Mesodermal cell (in vitro differentiated cells): ENCODE results near the gene KLK5.

Experiments used
- H3K27ac ChIP-seq: 2 replicates; pipeline ENCODE4 v1.7.0; 2013; ENCODE audit warnings: mild to moderate bottlenecking, low read depth, low read length, moderate library complexity; ENCODE audit not compliant: severe bottlenecking
- H3K36me3 ChIP-seq: 2 replicates; pipeline ENCODE4 v1.7.1; 2013; ENCODE audit warnings: mild to moderate bottlenecking, low read length, moderate library complexity; ENCODE audit not compliant: control insufficient read depth, insufficient read depth
- H3K4me1 ChIP-seq: one replicate; pipeline ENCODE4 v1.7.1; 2013; ENCODE audit warnings: mild to moderate bottlenecking, low read length; ENCODE audit not compliant: insufficient read depth, control insufficient read depth, poor library complexity, severe bottlenecking
- H3K4me3 ChIP-seq: 2 replicates; pipeline ENCODE4 v1.7.0; 2013; ENCODE audit warnings: low read length, control low read depth, mild to moderate bottlenecking; ENCODE audit not compliant: insufficient read depth, poor library complexity, severe bottlenecking; ENCODE audit errors: extremely low read depth
- H3K9me3 ChIP-seq: 2 replicates; pipeline ENCODE4 v1.7.1; 2013; ENCODE audit warnings: mild to moderate bottlenecking, low read length, moderate library complexity; ENCODE audit not compliant: control insufficient read depth
- WGBS, 2 experiments: methylation state at CpG; one replicate each; pipeline ENCODE4 v1.1.5; 2013; ENCODE audit warnings: missing lambda C conversion rate in 2 of 2; ENCODE audit not compliant: insufficient coverage in 2 of 2; 5-methylcytosine and 5-hydroxymethylcytosine counted together

KLK5 gene

DNA sequence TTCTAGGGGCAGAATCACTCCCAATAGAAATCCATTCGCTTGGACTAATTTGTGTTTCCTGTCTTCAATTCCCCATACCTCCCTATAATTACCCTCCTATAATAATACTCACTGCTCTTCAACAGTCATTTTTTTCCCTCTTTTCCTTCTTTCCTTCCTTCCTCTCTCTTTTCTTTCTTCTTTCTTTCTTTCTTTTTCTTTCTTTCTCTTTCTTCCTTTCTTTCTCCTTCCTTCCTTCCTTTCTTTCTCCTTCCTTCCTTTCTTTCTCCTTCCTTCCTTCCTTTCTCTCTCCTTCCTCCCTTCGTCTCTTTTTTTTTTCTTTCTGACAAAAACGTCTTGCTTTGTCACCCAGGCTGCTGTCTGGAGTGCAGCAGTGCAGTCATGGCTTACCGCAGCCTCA is 8.0 kb downstream of the KLK5 start:
- H3K36me3 ChIP-seq, result no peaks in the 10 kb centered on the region
- no peak overlapping the region for H3K4me3 ChIP-seq
- H3K9me3 ChIP-seq, result no peaks in the 10 kb centered on the region
- 68 to 71% methylated on average over 4 of the region's 4 CpGs for WGBS, 2 experiments
- no peaks in the 10 kb centered on the region for H3K4me1 ChIP-seq
- H3K27ac ChIP-seq, result no peak overlapping the region

DNA sequence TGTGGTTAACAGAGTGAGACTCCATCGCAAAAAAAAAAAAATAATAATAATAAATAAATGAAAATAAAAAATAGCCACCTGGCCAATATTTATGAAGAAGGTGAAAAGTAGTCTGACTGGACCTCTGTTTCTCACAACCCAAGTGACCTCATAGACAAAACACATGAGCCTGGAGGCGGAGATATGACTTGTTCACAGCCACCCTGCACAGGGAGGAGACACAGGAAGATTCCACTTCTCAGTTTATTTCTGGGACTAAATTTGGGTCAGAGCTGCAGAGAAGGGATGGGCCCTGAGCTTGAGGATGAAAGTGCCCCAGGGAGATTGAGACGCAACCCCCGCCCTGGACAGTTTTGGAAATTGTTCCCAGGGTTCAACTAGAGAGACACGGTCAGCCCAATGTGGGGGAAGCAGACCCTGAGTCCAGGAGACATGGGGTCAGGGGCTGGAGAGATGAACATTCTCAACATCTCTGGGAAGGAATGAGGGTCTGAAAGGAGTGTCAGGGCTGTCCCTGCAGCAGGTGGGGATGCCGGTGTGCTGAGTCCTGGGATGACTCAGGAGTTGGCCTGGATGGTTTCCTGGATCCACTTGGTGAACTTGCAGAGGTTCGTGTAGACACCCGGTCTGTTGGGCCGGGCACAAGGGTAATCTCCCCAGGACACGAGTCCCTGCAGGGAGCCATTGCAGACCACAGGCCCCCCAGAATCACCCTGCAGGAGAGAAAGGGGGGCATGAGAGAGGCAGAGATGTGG is 9.6 kb downstream of the KLK5 start:
- Histone ChIP-seq H3K4me3 (no peak overlapping the region), H3K36me3 (no peaks in the 10 kb centered on the region), H3K27ac (no peak overlapping the region), H3K9me3 (no peaks in the 10 kb centered on the region), H3K4me1 (no peaks in the 10 kb centered on the region)
- WGBS, 2 experiments, result 79 to 86% methylated on average over 6 to 9 of the region's 10 CpGs

DNA sequence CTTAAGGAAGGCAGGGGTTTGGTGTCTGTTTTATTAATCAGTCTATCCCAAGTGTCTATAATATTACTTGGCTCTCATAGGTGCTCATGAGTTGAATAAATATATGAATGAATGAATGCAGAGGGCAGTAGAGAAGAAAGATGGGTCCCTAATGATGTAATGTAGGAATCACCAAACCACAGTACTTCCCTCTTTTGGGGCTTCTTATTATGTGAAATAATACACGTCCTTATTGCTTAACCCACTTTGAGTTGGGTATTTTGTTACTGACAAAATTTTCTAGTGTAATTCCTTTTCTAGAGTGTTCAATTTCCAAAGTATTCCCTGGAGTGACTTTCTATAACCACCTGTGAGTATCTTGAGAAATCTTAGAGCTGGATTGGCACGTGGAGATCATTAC is 13.2 kb downstream of the KLK5 start:
- 50% methylated on average over 1 of the region's 2 CpGs; no CpG with 5 or more reads in 1 of the 2 experiments for WGBS, 2 experiments
- no peaks in the 10 kb centered on the region for H3K9me3 ChIP-seq
- H3K36me3 ChIP-seq, result no peaks in the 10 kb centered on the region
- H3K4me1 ChIP-seq, result no peaks in the 10 kb centered on the region
- no peak overlapping the region for H3K4me3 ChIP-seq
- no peak overlapping the region for H3K27ac ChIP-seq

DNA sequence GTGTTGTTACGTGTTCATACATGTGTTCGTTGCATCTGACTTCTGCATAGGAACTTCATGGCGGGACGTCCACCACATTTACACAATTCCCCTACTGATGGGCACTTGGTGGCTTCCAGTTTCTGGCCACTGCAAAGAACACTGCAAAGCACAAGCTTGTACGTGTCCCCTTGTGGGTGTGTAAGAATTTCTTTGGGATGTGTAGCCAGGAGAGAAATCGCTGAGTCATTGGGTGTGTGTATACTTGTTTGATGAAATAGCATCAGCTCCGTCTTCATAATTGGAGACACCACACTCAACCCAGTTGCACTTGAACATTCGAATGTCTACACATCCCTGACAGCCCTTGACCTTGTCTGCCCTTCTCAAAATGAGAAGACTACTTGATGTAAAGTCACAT is 19.2 kb downstream of the KLK5 start:
- no peak overlapping the region for H3K27ac ChIP-seq
- no peaks in the 10 kb centered on the region for H3K4me1 ChIP-seq
- 91 to 97% methylated on average over 6 to 7 of the region's 8 CpGs for WGBS, 2 experiments
- no peaks in the 10 kb centered on the region for H3K9me3 ChIP-seq
- H3K36me3 ChIP-seq, result no peaks in the 10 kb centered on the region
- no peak overlapping the region for H3K4me3 ChIP-seq

DNA sequence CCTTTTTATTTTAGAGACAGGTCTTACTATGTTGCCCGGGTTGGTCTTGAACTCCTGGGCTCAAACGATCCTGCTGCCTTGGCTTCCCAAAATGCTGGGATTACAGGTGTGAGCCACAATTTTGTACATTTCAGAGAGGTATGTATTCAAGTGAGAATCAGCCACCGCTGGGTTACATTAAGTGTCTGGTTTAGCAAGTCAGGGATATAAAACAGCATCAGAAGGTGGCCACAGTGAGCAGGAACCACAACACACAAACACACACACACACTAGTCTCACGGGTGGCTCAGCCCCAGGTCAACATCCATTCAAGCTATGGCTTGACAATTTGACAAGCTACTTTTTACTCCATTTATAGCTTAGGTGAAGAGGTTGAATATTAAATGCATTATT is 20.2 kb downstream of the KLK5 start:
- Histone ChIP-seq H3K27ac (no peak overlapping the region), H3K9me3 (no peaks in the 10 kb centered on the region), H3K4me1 (no peaks in the 10 kb centered on the region), H3K4me3 (no peak overlapping the region), H3K36me3 (no peaks in the 10 kb centered on the region)
- WGBS, 2 experiments, result 40 to 90% methylated on average over 1 to 2 of the region's 4 CpGs

DNA sequence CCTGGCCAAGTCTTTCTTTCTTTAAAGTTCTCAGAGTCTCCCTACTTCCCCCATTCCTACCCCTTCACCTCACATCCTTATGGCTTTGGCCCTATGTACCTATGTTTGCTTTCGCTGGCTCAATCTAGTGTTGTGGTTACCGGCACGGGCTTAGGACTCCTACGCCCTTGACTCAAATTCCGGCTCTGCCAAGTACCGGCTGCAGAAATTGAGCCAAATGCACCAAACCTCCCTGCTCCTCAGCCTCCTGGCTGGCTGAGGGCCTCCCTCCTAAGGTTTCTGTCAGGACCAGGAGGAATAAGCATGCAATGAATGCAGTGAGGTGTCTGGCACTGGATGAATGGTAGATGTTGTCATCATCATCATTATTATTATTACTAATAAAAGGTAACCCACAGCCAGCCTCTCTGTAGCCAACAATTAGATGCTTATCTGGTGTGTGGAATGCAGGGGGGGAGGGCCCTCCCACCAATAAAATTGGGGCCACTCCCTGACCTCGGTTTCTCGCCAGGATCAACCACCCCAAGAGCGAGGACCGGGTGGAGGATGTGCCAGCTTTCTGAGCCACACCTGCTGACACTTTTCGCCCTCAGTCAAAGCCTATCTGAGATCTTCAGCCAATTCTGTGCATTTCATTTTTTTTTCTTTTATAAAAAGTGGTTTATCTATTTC is 20.7 kb downstream of the KLK5 start:
- Histone ChIP-seq H3K9me3 (no peaks in the 10 kb centered on the region), H3K36me3 (no peaks in the 10 kb centered on the region), H3K27ac (no peak overlapping the region), H3K4me1 (no peaks in the 10 kb centered on the region), H3K4me3 (no peak overlapping the region)
- WGBS, 2 experiments, result 89 to 92% methylated on average over 6 to 10 of the region's 11 CpGs

DNA sequence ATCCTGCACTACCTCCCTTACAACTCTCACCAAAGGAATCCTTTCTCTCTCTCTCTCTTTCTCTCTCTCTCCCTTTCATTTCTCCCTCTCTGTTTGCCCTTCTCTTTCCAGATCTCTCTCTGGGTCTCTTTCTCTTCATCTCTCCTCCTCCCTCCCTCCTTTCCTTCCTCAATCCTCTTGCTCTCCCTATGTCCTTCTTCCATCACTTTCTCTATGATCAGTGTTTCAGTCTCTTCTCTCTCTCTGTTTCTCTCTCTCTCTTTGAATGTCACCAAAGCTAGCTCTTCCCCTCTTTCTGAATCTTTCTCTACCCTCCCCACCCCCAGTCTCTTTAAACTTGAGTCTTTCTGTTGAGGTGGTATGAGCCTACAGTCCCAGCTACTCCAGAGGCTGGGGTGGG is 21.8 kb downstream of the KLK5 start:
- H3K27ac ChIP-seq, result no peak overlapping the region
- H3K9me3 ChIP-seq, result no peaks in the 10 kb centered on the region
- no peaks in the 10 kb centered on the region for H3K36me3 ChIP-seq
- H3K4me1 ChIP-seq, result no peaks in the 10 kb centered on the region
- no peak overlapping the region for H3K4me3 ChIP-seq

DNA sequence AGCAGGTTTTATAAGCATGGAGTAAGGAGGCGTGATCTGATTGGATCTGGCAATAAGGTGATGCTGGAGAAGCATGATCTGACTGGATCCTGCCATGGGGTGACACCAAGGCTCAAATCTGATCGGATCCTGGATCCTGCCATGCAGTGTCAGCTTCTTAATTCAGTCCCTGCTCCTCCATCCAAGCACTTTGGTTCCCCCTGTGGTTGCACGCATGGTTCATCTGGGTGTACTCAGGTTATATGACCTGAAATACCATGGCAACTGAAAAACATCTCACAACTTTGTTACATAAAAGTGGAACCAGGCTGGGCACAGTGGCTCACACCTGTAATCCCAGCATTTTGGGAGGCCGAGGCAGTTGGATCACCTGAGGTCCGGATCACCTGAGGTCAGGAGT is 24.0 kb downstream of the KLK5 start:
- 85 to 88% methylated on average over 5 of the region's 5 CpGs for WGBS, 2 experiments
- no peaks in the 10 kb centered on the region for H3K9me3 ChIP-seq
- H3K4me1 ChIP-seq, result no peaks in the 10 kb centered on the region
- H3K36me3 ChIP-seq, result no peaks in the 10 kb centered on the region
- H3K4me3 ChIP-seq, result no peak overlapping the region
- H3K27ac ChIP-seq, result no peak overlapping the region

DNA sequence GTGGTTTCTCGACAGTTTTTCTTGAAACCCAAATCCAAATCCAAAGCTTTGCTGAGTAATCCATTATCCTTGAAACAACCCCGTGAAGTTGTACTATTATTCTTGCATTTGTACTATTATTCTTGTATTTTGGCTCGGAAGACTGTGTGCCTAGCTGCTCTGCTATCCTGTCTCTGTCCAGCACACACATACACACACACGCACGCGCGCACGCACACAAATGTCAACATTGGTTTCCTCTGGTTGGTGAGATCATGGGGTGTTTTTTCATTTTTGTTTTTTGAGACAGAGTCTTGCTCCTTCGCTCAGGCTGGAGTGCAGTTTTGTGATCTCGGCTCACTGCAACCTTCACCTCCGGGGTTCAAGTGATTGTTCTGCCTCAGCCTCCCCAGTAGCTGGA is 26.7 kb downstream of the KLK5 start:
- 93% methylated on average over 6 of the region's 11 CpGs; no CpG with 5 or more reads in 1 of the 2 experiments for WGBS, 2 experiments
- H3K4me1 ChIP-seq, result no peaks in the 10 kb centered on the region

DNA sequence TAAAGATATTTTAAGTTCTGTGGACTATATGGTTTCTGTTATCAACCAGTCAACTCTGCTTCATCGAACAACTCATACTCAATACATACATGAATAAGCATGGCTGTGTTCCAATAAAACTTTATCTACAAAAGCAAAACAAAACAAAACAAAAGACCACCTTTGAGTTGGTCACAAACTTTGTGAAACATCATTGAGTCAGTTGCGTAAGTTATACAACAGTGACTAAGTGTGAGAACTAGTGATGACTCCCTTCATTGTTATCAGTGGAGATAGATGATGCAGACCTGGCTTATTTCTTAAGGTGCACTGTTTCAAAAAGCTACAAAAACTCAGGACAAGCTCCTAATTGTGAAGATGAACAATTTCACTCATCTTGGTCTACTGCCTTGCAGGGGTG is 27.1 kb downstream of the KLK5 start:
- no CpG with 5 or more reads among the region's 2 CpGs for WGBS, 2 experiments
- Histone ChIP-seq H3K27ac (no peak overlapping the region), H3K4me1 (no peaks in the 10 kb centered on the region), H3K4me3 (no peak overlapping the region), H3K9me3 (no peaks in the 10 kb centered on the region), H3K36me3 (no peaks in the 10 kb centered on the region)

More for the DNA sequence above, 26.7 kb downstream of the KLK5 start:
- no peak overlapping the region for H3K4me3 ChIP-seq
- H3K27ac ChIP-seq, result no peak overlapping the region
- no peaks in the 10 kb centered on the region for H3K36me3 ChIP-seq
- no peaks in the 10 kb centered on the region for H3K9me3 ChIP-seq

DNA sequence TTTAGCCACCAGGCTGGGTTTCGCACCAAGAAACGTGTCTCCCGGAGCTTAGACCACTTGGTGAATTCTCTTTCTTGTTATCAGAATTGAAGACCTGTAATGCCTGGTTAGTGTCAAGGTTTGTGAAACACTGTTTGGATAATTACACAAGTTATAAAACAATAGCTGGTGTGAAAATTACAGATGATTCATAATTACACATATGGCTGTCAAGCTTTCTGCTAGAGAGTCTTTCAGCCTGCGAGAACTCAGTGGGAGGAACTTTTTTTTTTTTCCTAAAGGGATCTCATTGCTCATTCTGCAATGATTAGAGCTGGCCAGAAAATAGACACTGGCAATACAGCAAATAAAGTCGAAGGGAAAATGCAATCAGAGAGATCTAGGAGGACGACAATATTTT is 28.3 kb downstream of the KLK5 start:
- H3K4me1 ChIP-seq, result no peaks in the 10 kb centered on the region
- H3K27ac ChIP-seq, result no peak overlapping the region
- no peaks in the 10 kb centered on the region for H3K9me3 ChIP-seq
- H3K4me3 ChIP-seq, result no peak overlapping the region
- 76 to 92% methylated on average over 2 to 5 of the region's 6 CpGs for WGBS, 2 experiments
- no peaks in the 10 kb centered on the region for H3K36me3 ChIP-seq
